HG03060 (cell line): ENCODE results near the gene UBA52.

Experiments
- ATAC-seq: cut with Tn5 transposase; IDR thresholded peaks from one replicate; pipeline ENCODE4 v1.9.1; 2021; ENCODE audit warnings: low read depth, moderate number of reproducible peaks; ENCODE audit not compliant: unreplicated experiment

UBA52 gene

GRCh38 chr19:18543814-18544475, 27.7 kb upstream of the UBA52 start:
- no peak for ATAC-seq

- ATAC-seq, result no peak
Measured at GRCh38 chr19:18551631-18552030, 20.0 kb upstream of the UBA52 start.

- ATAC-seq, result peak; percentile 92
Measured at GRCh38 chr19:18557411-18558201, 14.1 kb upstream of the UBA52 start, which contains the start of gene KXD1. KXD1 (plus strand) TSS chr19:18557870; CDS start chr19:18562057, 4,187 bp downstream.

- no peak for ATAC-seq
Measured at GRCh38 chr19:18558202-18558555, 13.5 kb upstream of the UBA52 start.

- ATAC-seq, result no peak
Measured at GRCh38 chr19:18558604-18559003, 13.1 kb upstream of the UBA52 start.

GRCh38 chr19:18559685-18560084, 12.0 kb upstream of the UBA52 start:
- ATAC-seq, result no peak

- no peak for ATAC-seq
Measured at GRCh38 chr19:18562086-18562485, 9.6 kb upstream of the UBA52 start.

- ATAC-seq, result no peak
Measured at GRCh38 chr19:18566953-18567352, 4.7 kb upstream of the UBA52 start.

GRCh38 chr19:18568367-18568766, 3.3 kb upstream of the UBA52 start:
- ATAC-seq, result no peak

GRCh38 chr19:18574691-18575291, 3.1 kb downstream of the UBA52 start:
- ATAC-seq, result no peak

- no peak for ATAC-seq
Measured at GRCh38 chr19:18576383-18576782, 4.7 kb downstream of the UBA52 start.

- ATAC-seq, result no peak
Measured at GRCh38 chr19:18577365-18577914, 5.8 kb downstream of the UBA52 start.

GRCh38 chr19:18580311-18580710, 8.7 kb downstream of the UBA52 start:
- ATAC-seq, result no peak

- ATAC-seq, result no peak
Measured at GRCh38 chr19:18586306-18586705, 14.6 kb downstream of the UBA52 start.

GRCh38 chr19:18587561-18587960, 15.9 kb downstream of the UBA52 start:
- no peak for ATAC-seq

- ATAC-seq, result no peak
Measured at GRCh38 chr19:18587962-18588610, 16.4 kb downstream of the UBA52 start.

- peak; percentile 43 for ATAC-seq
Measured at GRCh38 chr19:18588611-18589379, 17.1 kb downstream of the UBA52 start, which contains the start of gene REX1BD. REX1BD (plus strand) TSS chr19:18588798; CDS start chr19:18588802, 4 bp downstream.

GRCh38 chr19:18589380-18590272, 18.0 kb downstream of the UBA52 start:
- peak; percentile 13 for ATAC-seq
